Mucosa of descending colon (tissue), 3 donors: ENCODE results near the gene HIRIP3. TPM values are rescaled to one million over a fixed set of nuclear protein-coding genes. Genes with fewer than 3 reads are reported as not detected.

Source experiments
- ATAC-seq: fragments of 200-7000 bp; cut with Tn5 transposase; one replicate; pipeline ENCODE4 v1.9.1; 2020; ENCODE audit warnings: mild to moderate bottlenecking, moderate library complexity
- DNase-seq, 3 donors: peaks; one replicate each; pipeline ENCODE4 v3.0.0-alpha.2; 2020
- H3K36me3 ChIP-seq: fragments of 200-600 bp; one replicate; pipeline ENCODE4 v1.8.0; 2021; ENCODE audit warnings: low read depth, mild to moderate bottlenecking
- H3K4me1 ChIP-seq: fragments of 200-600 bp; one replicate; pipeline ENCODE4 v1.8.0; 2021; ENCODE audit warnings: low read depth, mild to moderate bottlenecking
- H3K4me3 ChIP-seq: fragments of 200-600 bp; one replicate; pipeline ENCODE4 v1.8.0; 2021; ENCODE audit warnings: mild to moderate bottlenecking
- H3K9me3 ChIP-seq: fragments of 200-600 bp; one replicate; pipeline ENCODE4 v1.8.0; 2021; ENCODE audit warnings: mild to moderate bottlenecking
- CTCF ChIP-seq: fragments of 200-600 bp; IDR thresholded peaks from one replicate; pipeline ENCODE4 v1.8.0; 2022; ENCODE audit warnings: antibody characterized with exemption, mild to moderate bottlenecking
- intact Hi-C, 2 donors: fragments of 100-400 bp; cut with DNase I in 1 of 2; cut with micrococcal nuclease in 1 of 2; formaldehyde crosslinking; loops; one replicate each; pipeline versions ENCODE4 v1.11.0 to v1.11.1; 2022; cut with DNase I, micrococcal nuclease
- total RNA-seq, 3 donors: library from RNA; stranded (reverse); fragmentation: NEBNext Ultra II Directional in 2 of 3; extraction: Animal tissue kit (Norgen Biotek cat#: 25700) in 2 of 3; gene quantifications; one replicate each; pipeline versions ENCODE4 v1.2.1 to v1.2.4, GENCODE V29; 2021 to 2023
- donor health status: DM: no; HTN: no; CAD: no; lungs with moderate emphysema.
- donor health status: DM: no; HTN: no; CAD: no.
- donor health status: DM: no; HTN: yes; CAD: no.

HIRIP3 gene
- total RNA-seq, 3 donors from 2014 or later = 11.3 to 21.3 (median 11.9) TPM

- no peak overlapping the region for H3K4me3 ChIP-seq
- DNase-seq (peak; percentile 73 to 81 (median 75)), ATAC-seq (peak; percentile 98)
- H3K9me3 ChIP-seq = peaks cover 4% of the 10 kb centered on the region
- TF ChIP-seq CTCF = no peak
- H3K36me3 ChIP-seq = no peaks in the 10 kb centered on the region
- intact Hi-C loops = no loop called here
- H3K4me1 ChIP-seq = peaks cover 6% of the 10 kb centered on the region
Observed at GRCh38 chr16:29943846-29944799, 51.3 kb downstream of the HIRIP3 start.

Other genes starting within 250 kb of the HIRIP3 start
- gene C16orf54, start 249.6 kb downstream of the HIRIP3 start, total RNA-seq = 1 to 10 TPM; 1.6 to 3.4 (median 1.7) TPM
- 100 to 1,000 TPM; 196 to 671 (median 551) TPM for gene ZG16, start 217.4 kb downstream of the HIRIP3 start, total RNA-seq
- gene KIF22, start 204.9 kb downstream of the HIRIP3 start, total RNA-seq = 10 to 100 TPM; 24.7 to 56.2 (median 53.0) TPM
- 100 to 1,000 TPM; 224 to 415 (median 225) TPM for gene MAZ, start 189.1 kb downstream of the HIRIP3 start, total RNA-seq
- gene PRRT2, start 183.4 kb downstream of the HIRIP3 start, total RNA-seq = 10 to 100 TPM in 1 of 3 donors, under 1 TPM in 2; 0.81 to 15.2 (median 0.94) TPM
- gene PAGR1, start 179.5 kb downstream of the HIRIP3 start, total RNA-seq = 10 to 100 TPM; 15.6 to 25.1 (median 20.5) TPM
- gene MVP, start 175.2 kb downstream of the HIRIP3 start, total RNA-seq = 100 to 1,000 TPM; 307 to 552 (median 529) TPM
- 100 to 1,000 TPM in 1 of 3 donors, 10 to 100 TPM in 2; 53.1 to 102 (median 90.5) TPM for gene CDIPT, start 132.4 kb downstream of the HIRIP3 start, total RNA-seq
- 1 to 10 TPM; 6.1 to 9.6 (median 7.0) TPM for gene SEZ6L2, start 96.1 kb downstream of the HIRIP3 start, total RNA-seq
- 1 to 10 TPM; 1.6 to 1.9 (median 1.8) TPM for gene ASPHD1, start 95.1 kb downstream of the HIRIP3 start, total RNA-seq
- 10 to 100 TPM; 22.2 to 25.8 (median 22.9) TPM for gene KCTD13, start 69.4 kb downstream of the HIRIP3 start, total RNA-seq
- gene TMEM219, start 33.5 kb downstream of the HIRIP3 start, total RNA-seq = 100 to 1,000 TPM; 116 to 209 (median 130) TPM
- 10 to 100 TPM; 46.6 to 53.4 (median 50.5) TPM for gene TAOK2, start 21.7 kb downstream of the HIRIP3 start, total RNA-seq
- 10 to 100 TPM; 71.2 to 79.5 (median 78.4) TPM for gene INO80E, start 624 bp upstream of the HIRIP3 start, total RNA-seq
- gene DOC2A, start 15.4 kb upstream of the HIRIP3 start, total RNA-seq = 10 to 100 TPM in 1 of 3 donors, 1 to 10 TPM in 2; 5.2 to 16.8 (median 7.5) TPM
- gene C16orf92, start 27.6 kb upstream of the HIRIP3 start, total RNA-seq = not detected
- under 1 TPM in 2 of 3 donors, not detected in 1; 0.38 to 0.46 TPM for gene TLCD3B, start 35.7 kb upstream of the HIRIP3 start, total RNA-seq
- 1,000 to 10,000 TPM; 1,235 to 2,016 (median 1,778) TPM for gene ALDOA, start 70.1 kb upstream of the HIRIP3 start, total RNA-seq
- 100 to 1,000 TPM in 2 of 3 donors, 10 to 100 TPM in 1; 71.7 to 109 (median 102) TPM for gene PPP4C, start 80.4 kb upstream of the HIRIP3 start, total RNA-seq
- gene TBX6, start 96.3 kb upstream of the HIRIP3 start, total RNA-seq = 1 to 10 TPM in 1 of 3 donors, under 1 TPM in 2; 0.63 to 1.9 (median 0.90) TPM
- 10 to 100 TPM; 30.5 to 78.4 (median 69.3) TPM for gene YPEL3, start 100.6 kb upstream of the HIRIP3 start, total RNA-seq
- 10 to 100 TPM; 29.6 to 75.3 (median 51.7) TPM for gene GDPD3, start 117.9 kb upstream of the HIRIP3 start, total RNA-seq
- gene MAPK3, start 127.6 kb upstream of the HIRIP3 start, total RNA-seq = 100 to 1,000 TPM; 200 to 378 (median 285) TPM
- 10 to 100 TPM; 24.2 to 42.0 (median 25.2) TPM for gene CORO1A, start 188.0 kb upstream of the HIRIP3 start, total RNA-seq
- 100 to 1,000 TPM in 2 of 3 donors, 10 to 100 TPM in 1; 67.8 to 187 (median 152) TPM for gene BOLA2B, start 198.0 kb upstream of the HIRIP3 start, total RNA-seq
- 100 to 1,000 TPM in 1 of 3 donors, 10 to 100 TPM in 2; 52.8 to 100 (median 68.0) TPM for gene SLX1A, start 198.3 kb upstream of the HIRIP3 start, total RNA-seq
- gene SULT1A3, start 203.6 kb upstream of the HIRIP3 start, total RNA-seq = 10 to 100 TPM; 37.1 to 96.5 (median 66.7) TPM